Measurements from ENCODE around the gene LLGL2.
"Not testable (repeated sequence)": the region's sequence is repeated elsewhere in the genome, so short reads cannot be mapped to it uniquely, and the experiment has no call there.

The LLGL2 gene

GRCh38 chr17:75524970-75525805, at the start of gene LLGL2:
Gene LLGL2 (plus strand): TSS chr17:75525697. CDS start chr17:75543427, 17,730 bp downstream.
- no peaks in the 10 kb centered on the region for H3K9me3 Mint-ChIP-seq
- H3K27ac Mint-ChIP-seq, result no peak within 1 kb of the TSS
- peak within 1 kb of the TSS; percentile 77 for H3K4me3 Mint-ChIP-seq
- peaks cover 15% of the 10 kb centered on the region for H3K36me3 Mint-ChIP-seq (ENCODE audit: low read depth)
- H3K4me1 Mint-ChIP-seq (ENCODE audit: low read depth), result peaks cover 6% of the 10 kb centered on the region
- peaks cover 12% of the 10 kb centered on the region for H3K27me3 Mint-ChIP-seq (ENCODE audit: low read depth)
- DNase-seq (ENCODE audit: low spot score), result peak; percentile 84

GRCh38 chr17:75475851-75476250, 49.6 kb upstream of the LLGL2 start:
- no peak overlapping the region for H3K4me3 Mint-ChIP-seq
- H3K9me3 Mint-ChIP-seq, result no peaks in the 10 kb centered on the region
- no peaks in the 10 kb centered on the region for H3K4me1 Mint-ChIP-seq (ENCODE audit: low read depth)
- H3K27ac Mint-ChIP-seq, result no peak overlapping the region
- peaks cover 9% of the 10 kb centered on the region for H3K36me3 Mint-ChIP-seq (ENCODE audit: low read depth)
- no peak for DNase-seq (ENCODE audit: low spot score)
- no peaks in the 10 kb centered on the region for H3K27me3 Mint-ChIP-seq (ENCODE audit: low read depth)

GRCh38 chr17:75476271-75476671, 49.2 kb upstream of the LLGL2 start:
- H3K27me3 Mint-ChIP-seq (ENCODE audit: low read depth), result no peaks in the 10 kb centered on the region
- H3K9me3 Mint-ChIP-seq, result no peaks in the 10 kb centered on the region
- no peak overlapping the region for H3K27ac Mint-ChIP-seq
- peaks cover 11% of the 10 kb centered on the region for H3K36me3 Mint-ChIP-seq (ENCODE audit: low read depth)
- DNase-seq (ENCODE audit: low spot score), result no peak
- no peak overlapping the region for H3K4me3 Mint-ChIP-seq
- no peaks in the 10 kb centered on the region for H3K4me1 Mint-ChIP-seq (ENCODE audit: low read depth)

- no peak overlapping the region for H3K4me3 Mint-ChIP-seq
- no peak for DNase-seq (ENCODE audit: low spot score)
- no peaks in the 10 kb centered on the region for H3K9me3 Mint-ChIP-seq
- H3K27me3 Mint-ChIP-seq (ENCODE audit: low read depth), result no peaks in the 10 kb centered on the region
- no peak overlapping the region for H3K27ac Mint-ChIP-seq
- no peaks in the 10 kb centered on the region for H3K4me1 Mint-ChIP-seq (ENCODE audit: low read depth)
- H3K36me3 Mint-ChIP-seq (ENCODE audit: low read depth), result peaks cover 11% of the 10 kb centered on the region
Measured at GRCh38 chr17:75476752-75477489, 48.6 kb upstream of the LLGL2 start.

GRCh38 chr17:75477490-75477862, 48.0 kb upstream of the LLGL2 start:
- H3K27me3 Mint-ChIP-seq (ENCODE audit: low read depth); H3K27ac Mint-ChIP-seq; H3K4me1 Mint-ChIP-seq (ENCODE audit: low read depth); H3K4me3 Mint-ChIP-seq; H3K9me3 Mint-ChIP-seq; DNase-seq (ENCODE audit: low spot score): not testable (repeated sequence)
- peaks cover 11% of the 10 kb centered on the region for H3K36me3 Mint-ChIP-seq (ENCODE audit: low read depth)

GRCh38 chr17:75478508-75478907, 47.0 kb upstream of the LLGL2 start:
- Mint-ChIP-seq H3K27ac (no peak overlapping the region), H3K9me3 (no peaks in the 10 kb centered on the region)

GRCh38 chr17:75480281-75480680, 45.2 kb upstream of the LLGL2 start:
- Mint-ChIP-seq H3K27me3 (ENCODE audit: low read depth) (no peaks in the 10 kb centered on the region), H3K9me3 (no peaks in the 10 kb centered on the region), H3K4me3 (no peak overlapping the region), H3K27ac (no peak overlapping the region), H3K4me1 (ENCODE audit: low read depth) (peaks cover 2% of the 10 kb centered on the region), H3K36me3 (ENCODE audit: low read depth) (peaks cover 9% of the 10 kb centered on the region)
- no peak for DNase-seq (ENCODE audit: low spot score)

More at GRCh38 chr17:75478508-75478907, 47.0 kb upstream of the LLGL2 start:
- Mint-ChIP-seq H3K4me1 (ENCODE audit: low read depth) (no peaks in the 10 kb centered on the region), H3K36me3 (ENCODE audit: low read depth) (peaks cover 6% of the 10 kb centered on the region), H3K27me3 (ENCODE audit: low read depth) (no peaks in the 10 kb centered on the region), H3K4me3 (no peak overlapping the region)
- no peak for DNase-seq (ENCODE audit: low spot score)

GRCh38 chr17:75481194-75482068, 44.1 kb upstream of the LLGL2 start:
- Mint-ChIP-seq H3K9me3 (no peaks in the 10 kb centered on the region), H3K36me3 (ENCODE audit: low read depth) (peaks cover 9% of the 10 kb centered on the region), H3K27me3 (ENCODE audit: low read depth) (no peaks in the 10 kb centered on the region), H3K4me3 (no peak overlapping the region), H3K4me1 (ENCODE audit: low read depth) (peaks cover 4% of the 10 kb centered on the region), H3K27ac (no peak overlapping the region)
- no peak for DNase-seq (ENCODE audit: low spot score)

- no peak for DNase-seq (ENCODE audit: low spot score)
- H3K4me3 Mint-ChIP-seq, result no peak overlapping the region
- H3K4me1 Mint-ChIP-seq (ENCODE audit: low read depth), result peaks cover 9% of the 10 kb centered on the region
- H3K36me3 Mint-ChIP-seq (ENCODE audit: low read depth), result peaks cover 9% of the 10 kb centered on the region
- no peaks in the 10 kb centered on the region for H3K27me3 Mint-ChIP-seq (ENCODE audit: low read depth)
- H3K27ac Mint-ChIP-seq, result no peak overlapping the region
- no peaks in the 10 kb centered on the region for H3K9me3 Mint-ChIP-seq
Measured at GRCh38 chr17:75482098-75482942, 43.2 kb upstream of the LLGL2 start.

GRCh38 chr17:75485688-75486087, 39.8 kb upstream of the LLGL2 start:
- Mint-ChIP-seq H3K36me3 (ENCODE audit: low read depth) (peaks cover 12% of the 10 kb centered on the region), H3K4me3 (no peak overlapping the region), H3K27ac (no peak overlapping the region), H3K9me3 (no peaks in the 10 kb centered on the region), H3K4me1 (ENCODE audit: low read depth) (peaks cover 15% of the 10 kb centered on the region), H3K27me3 (ENCODE audit: low read depth) (no peaks in the 10 kb centered on the region)
- DNase-seq (ENCODE audit: low spot score), result no peak

- Mint-ChIP-seq H3K4me3 (no peak overlapping the region), H3K4me1 (ENCODE audit: low read depth) (peaks cover 15% of the 10 kb centered on the region), H3K9me3 (no peaks in the 10 kb centered on the region), H3K27ac (peak overlapping the region; percentile 64), H3K36me3 (ENCODE audit: low read depth) (peaks cover 10% of the 10 kb centered on the region), H3K27me3 (ENCODE audit: low read depth) (no peaks in the 10 kb centered on the region)
- DNase-seq (ENCODE audit: low spot score), result no peak
Measured at GRCh38 chr17:75486151-75486550, 39.3 kb upstream of the LLGL2 start.

GRCh38 chr17:75486951-75487350, 38.5 kb upstream of the LLGL2 start:
- DNase-seq (ENCODE audit: low spot score), result no peak
- peaks cover 10% of the 10 kb centered on the region for H3K36me3 Mint-ChIP-seq (ENCODE audit: low read depth)
- peak overlapping the region; percentile 73 for H3K4me3 Mint-ChIP-seq
- peaks cover 15% of the 10 kb centered on the region for H3K4me1 Mint-ChIP-seq (ENCODE audit: low read depth)
- peak overlapping the region; percentile 93 for H3K27ac Mint-ChIP-seq
- H3K27me3 Mint-ChIP-seq (ENCODE audit: low read depth), result no peaks in the 10 kb centered on the region
- H3K9me3 Mint-ChIP-seq, result no peaks in the 10 kb centered on the region

Measured in T-helper 2 cell treated with Interferon-gamma antibody and Interleukin-4, amounts not matched to agents 5 μg/mL and 100 μg/mL, for 36 hours (primary cell).